MM.1S (cell line): ENCODE results near the gene CASZ1.

ENCODE experiments used
- DNase-seq: peaks from one replicate; pipeline ENCODE4 v3.0.0-alpha.2; 2015
- H2AFZ ChIP-seq: fragments of 300-600 bp; sonication (generic); 2 replicates; pipeline ENCODE4 v1.6.0; 2016; ENCODE audit warnings: antibody characterized with exemption, low read length
- H3F3A ChIP-seq: fragments of 300-600 bp; sonication (generic); 2 replicates; pipeline ENCODE4 v1.6.1; 2016; ENCODE audit warnings: mild to moderate bottlenecking, antibody characterized with exemption, low read length, moderate library complexity, mixed read lengths; ENCODE audit not compliant: insufficient read depth
- H3K27ac ChIP-seq: fragments of 300-600 bp; sonication (generic); 2 replicates; pipeline ENCODE4 v1.5.1; 2016; ENCODE audit warnings: mild to moderate bottlenecking, low read length
- H3K27me3 ChIP-seq: fragments of 300-600 bp; sonication (generic); replicated peaks from 2 replicates; pipeline ENCODE4 v1.6.0; 2016; ENCODE audit warnings: low read length; ENCODE audit not compliant: insufficient read depth
- H3K36me3 ChIP-seq: fragments of 300-600 bp; sonication (generic); replicated peaks from 2 replicates; pipeline ENCODE4 v1.6.1; 2016; ENCODE audit warnings: mild to moderate bottlenecking, low read length, mixed read lengths; ENCODE audit not compliant: insufficient read depth
- H3K4me1 ChIP-seq: fragments of 300-600 bp; sonication (generic); 2 replicates; pipeline ENCODE4 v1.6.1; 2016; ENCODE audit warnings: low read length, mixed read lengths
- H3K4me2 ChIP-seq: fragments of 300-600 bp; sonication (generic); 2 replicates; pipeline ENCODE4 v1.6.0; 2016; ENCODE audit warnings: low read depth, low read length
- H3K4me3 ChIP-seq: fragments of 300-600 bp; sonication (generic); 2 replicates; pipeline ENCODE4 v1.5.1; 2016; ENCODE audit warnings: low read length, mixed read lengths
- H3K79me2 ChIP-seq: fragments of 300-600 bp; sonication (generic); 2 replicates; pipeline ENCODE4 v1.6.1; 2016; ENCODE audit warnings: mixed run types, low read length, mixed read lengths
- H3K9ac ChIP-seq: fragments of 300-600 bp; sonication (generic); 2 replicates; pipeline ENCODE4 v1.6.1; 2016; ENCODE audit warnings: low read length, mixed read lengths
- H3K9me2 ChIP-seq: fragments of 300-600 bp; sonication (generic); replicated peaks from 2 replicates; pipeline ENCODE4 v1.6.1; 2016; ENCODE audit warnings: mild to moderate bottlenecking, low read length, mixed read lengths; ENCODE audit not compliant: insufficient read depth
- H3K9me3 ChIP-seq: fragments of 300-600 bp; sonication (generic); replicated peaks from 2 replicates; pipeline ENCODE4 v1.6.1; 2016; ENCODE audit warnings: mild to moderate bottlenecking, low read length, mixed read lengths; ENCODE audit not compliant: insufficient read depth
- H4K20me1 ChIP-seq: fragments of 300-600 bp; sonication (generic); 2 replicates; pipeline ENCODE4 v1.6.1; 2016; ENCODE audit warnings: mild to moderate bottlenecking, low read length, moderate library complexity, mixed read lengths; ENCODE audit not compliant: insufficient read depth
- CTCF ChIP-seq: fragments of 300-600 bp; sonication (generic); IDR thresholded peaks from 2 replicates; pipeline ENCODE4 v1.5.1; 2016; ENCODE audit warnings: antibody characterized with exemption, low read length, mixed read lengths
- EZH2 ChIP-seq: fragments of 300-600 bp; sonication (generic); optimal IDR thresholded peaks from 2 replicates; pipeline ENCODE3; 2017; ENCODE audit warnings: low read depth, mild to moderate bottlenecking, antibody characterized with exemption, low read length, mixed read lengths
- EZH2phosphoT487 ChIP-seq: fragments of 300-600 bp; sonication (generic); IDR thresholded peaks from 2 replicates; pipeline ENCODE4 v1.6.1; 2018; ENCODE audit warnings: antibody characterized with exemption, low read length

The CASZ1 gene

GRCh38 chr1:10755970-10756521, 40.4 kb downstream of the CASZ1 start:
- H3K9ac ChIP-seq, result no peak overlapping the region
- no peaks in the 10 kb centered on the region for H3F3A ChIP-seq
- no peaks in the 10 kb centered on the region for H4K20me1 ChIP-seq
- peaks cover 99% of the 10 kb centered on the region for H3K27me3 ChIP-seq
- H3K36me3 ChIP-seq, result no peaks in the 10 kb centered on the region
- H3K79me2 ChIP-seq, result no peaks in the 10 kb centered on the region
- peak; percentile 18 for DNase-seq
- no peak overlapping the region for H3K27ac ChIP-seq
- H3K4me3 ChIP-seq, result no peak overlapping the region
- H3K4me2 ChIP-seq, result no peak overlapping the region
- H3K4me1 ChIP-seq, result no peaks in the 10 kb centered on the region
- H3K9me2 ChIP-seq, result no peaks in the 10 kb centered on the region
- no peak overlapping the region for H2AFZ ChIP-seq
- no peak for TF ChIP-seq EZH2
- no peak for TF ChIP-seq CTCF
- no peak for TF ChIP-seq EZH2phosphoT487
- no peaks in the 10 kb centered on the region for H3K9me3 ChIP-seq

- no peak overlapping the region for H3K9ac ChIP-seq
- no peak overlapping the region for H3K4me3 ChIP-seq
- no peak for TF ChIP-seq EZH2
- TF ChIP-seq EZH2phosphoT487, result no peak
- no peak for TF ChIP-seq CTCF
- H2AFZ ChIP-seq, result no peak overlapping the region
- H3K27me3 ChIP-seq, result peaks cover 96% of the 10 kb centered on the region
- no peak overlapping the region for H3K4me2 ChIP-seq
- no peaks in the 10 kb centered on the region for H3K9me3 ChIP-seq
- no peaks in the 10 kb centered on the region for H3K9me2 ChIP-seq
- no peaks in the 10 kb centered on the region for H3F3A ChIP-seq
- no peak overlapping the region for H3K27ac ChIP-seq
- no peaks in the 10 kb centered on the region for H4K20me1 ChIP-seq
- no peak for DNase-seq
- H3K79me2 ChIP-seq, result no peaks in the 10 kb centered on the region
- H3K36me3 ChIP-seq, result no peaks in the 10 kb centered on the region
- no peaks in the 10 kb centered on the region for H3K4me1 ChIP-seq
Observed at GRCh38 chr1:10754568-10755329, 41.7 kb downstream of the CASZ1 start.

GRCh38 chr1:10753299-10753698, 43.1 kb downstream of the CASZ1 start:
- no peak for DNase-seq
- Histone ChIP-seq H3K4me3 (no peak overlapping the region), H3K4me1 (no peaks in the 10 kb centered on the region), H3K79me2 (no peaks in the 10 kb centered on the region), H3K27ac (no peak overlapping the region), H3K27me3 (peaks cover 96% of the 10 kb centered on the region), H3K4me2 (no peak overlapping the region), H3K9me3 (no peaks in the 10 kb centered on the region), H2AFZ (no peak overlapping the region), H3K9ac (no peak overlapping the region), H3K9me2 (no peaks in the 10 kb centered on the region), H4K20me1 (no peaks in the 10 kb centered on the region), H3K36me3 (no peaks in the 10 kb centered on the region), H3F3A (no peaks in the 10 kb centered on the region)
- TF ChIP-seq EZH2phosphoT487, result no peak
- no peak for TF ChIP-seq CTCF
- TF ChIP-seq EZH2, result peak; percentile 56
